GM23248 (cell line): Measurements from ENCODE around the gene SV2B. TPM values are rescaled to one million over a fixed set of nuclear protein-coding genes. Genes with fewer than 3 reads are reported as not detected.

ENCODE experiments used
- DNase-seq: peaks from one replicate; pipeline ENCODE4 v3.0.0-alpha.2; 2015
- H2AFZ ChIP-seq: fragments of 200-600 bp; sonication (generic); 2 replicates; pipeline ENCODE4 v1.6.1; 2016; ENCODE audit warnings: antibody characterized with exemption
- H3F3A ChIP-seq: fragments of 200-600 bp; sonication (generic); 2 replicates; pipeline ENCODE4 v1.6.1; 2016; ENCODE audit warnings: mild to moderate bottlenecking, antibody characterized with exemption, mixed run types; ENCODE audit not compliant: insufficient read depth
- H3K27ac ChIP-seq: fragments of 200-600 bp; sonication (generic); 2 replicates; pipeline ENCODE4 v1.5.1; 2016; ENCODE audit warnings: mild to moderate bottlenecking
- H3K27me3 ChIP-seq: fragments of 200-600 bp; sonication (generic); replicated peaks from 2 replicates; pipeline ENCODE4 v1.6.1; 2016; ENCODE audit warnings: mild to moderate bottlenecking; ENCODE audit not compliant: insufficient read depth
- H3K36me3 ChIP-seq: fragments of 200-600 bp; sonication (generic); 2 replicates; pipeline ENCODE4 v1.6.1; 2016; ENCODE audit warnings: low read depth, mild to moderate bottlenecking
- H3K4me1 ChIP-seq: fragments of 200-600 bp; sonication (generic); 2 replicates; pipeline ENCODE4 v1.6.1; 2016; ENCODE audit warnings: mild to moderate bottlenecking; ENCODE audit not compliant: insufficient read depth
- H3K4me2 ChIP-seq: fragments of 200-600 bp; sonication (generic); one replicate; pipeline ENCODE4 v1.6.1; 2016; ENCODE audit warnings: mild to moderate bottlenecking; ENCODE audit not compliant: unreplicated experiment
- H3K4me3 ChIP-seq: fragments of 200-600 bp; sonication (generic); 2 replicates; pipeline ENCODE4 v1.5.1; 2016; ENCODE audit warnings: mild to moderate bottlenecking
- H3K79me2 ChIP-seq: fragments of 200-600 bp; sonication (generic); 2 replicates; pipeline ENCODE4 v1.6.1; 2016; ENCODE audit warnings: mild to moderate bottlenecking; ENCODE audit not compliant: insufficient read depth
- H3K9ac ChIP-seq: fragments of 200-600 bp; sonication (generic); 2 replicates; pipeline ENCODE4 v1.6.1; 2016; ENCODE audit warnings: mild to moderate bottlenecking
- H3K9me2 ChIP-seq: fragments of 200-600 bp; sonication (generic); 2 replicates; pipeline ENCODE4 v1.6.1; 2016; ENCODE audit warnings: mixed run types, mild to moderate bottlenecking, moderate library complexity; ENCODE audit not compliant: insufficient read depth
- H3K9me3 ChIP-seq: fragments of 200-600 bp; sonication (generic); one replicate; pipeline ENCODE4 v1.6.1; 2017; ENCODE audit warnings: low read depth
- H4K20me1 ChIP-seq: fragments of 200-600 bp; sonication (generic); 2 replicates; pipeline ENCODE4 v1.6.0; 2016; ENCODE audit not compliant: insufficient read depth
- EZH2 ChIP-seq: fragments of 200-600 bp; sonication (generic); IDR thresholded peaks from 2 replicates; pipeline ENCODE4 v1.6.1; 2018; ENCODE audit warnings: antibody characterized with exemption, mild to moderate bottlenecking; ENCODE audit not compliant: insufficient read depth, poor library complexity, severe bottlenecking
- EZH2phosphoT487 ChIP-seq: fragments of 200-600 bp; sonication (generic); IDR thresholded peaks from 2 replicates; pipeline ENCODE4 v1.6.1; 2018; ENCODE audit warnings: antibody characterized with exemption, moderate library complexity, mild to moderate bottlenecking, low read depth; ENCODE audit not compliant: insufficient read depth
- WGBS, 2 experiments: methylation state at CpG; one replicate each; pipeline ENCODE4 v1.1.6; 2015 to 2017; ENCODE audit warnings: low lambda C conversion rate in 2 of 2, low coverage in 1 of 2; ENCODE audit errors: missing lambda C conversion rate in 2 of 2; 5-methylcytosine and 5-hydroxymethylcytosine counted together
- in situ Hi-C: fragments of 300-500 bp; cut with MboI; formaldehyde crosslinking; loops from 2 replicates; pipeline ENCODE4 v1.15.0; 2020
- polyA plus RNA-seq: library from polyadenylated mRNA; unstranded; fragments of >200 nt; fragmentation: Nextera tagmentation; extraction: Ambion mirVana; gene quantifications from 2 replicates; pipeline ENCODE4 v1.2.1, GENCODE V29; 2016
- total RNA-seq: library from RNA; depleted of rRNA; stranded (reverse); fragments of >200 nt; shearing (Covaris generic); gene quantifications from 2 replicates; pipeline ENCODE4 v1.2.3, GENCODE V29; 2014

The SV2B gene
- total and polyA plus RNA-seq, 2 experiments from 2014 or later: not detected

- no peaks in the 10 kb centered on the region for H3K9me2 ChIP-seq
- H3F3A ChIP-seq: no peaks in the 10 kb centered on the region
- in situ Hi-C loops: loop anchor here (25.0 kb wide), 1 partner anchor 170 kb away; no protein-coding TSS in a partner anchor
- H4K20me1 ChIP-seq: no peaks in the 10 kb centered on the region
- no peak overlapping the region for H3K27ac ChIP-seq
- no peak overlapping the region for H2AFZ ChIP-seq
- WGBS, 2 experiments: 33 to 34% methylated on average over 2 of the region's 2 CpGs
- H3K36me3 ChIP-seq: no peaks in the 10 kb centered on the region
- no peak overlapping the region for H3K9ac ChIP-seq
- no peaks in the 10 kb centered on the region for H3K9me3 ChIP-seq
- no peaks in the 10 kb centered on the region for H3K4me1 ChIP-seq
- no peak overlapping the region for H3K4me3 ChIP-seq
- no peaks in the 10 kb centered on the region; the same call in 1 of the 2 replicates for H3K27me3 ChIP-seq
- DNase-seq: peak; percentile 31
- no peak overlapping the region for H3K4me2 ChIP-seq
- H3K79me2 ChIP-seq: no peaks in the 10 kb centered on the region
- TF ChIP-seq EZH2phosphoT487 (no peak), EZH2 (no peak)
Measured at GRCh38 chr15:91067036-91067435, 33.0 kb upstream of the SV2B start.

DNA sequence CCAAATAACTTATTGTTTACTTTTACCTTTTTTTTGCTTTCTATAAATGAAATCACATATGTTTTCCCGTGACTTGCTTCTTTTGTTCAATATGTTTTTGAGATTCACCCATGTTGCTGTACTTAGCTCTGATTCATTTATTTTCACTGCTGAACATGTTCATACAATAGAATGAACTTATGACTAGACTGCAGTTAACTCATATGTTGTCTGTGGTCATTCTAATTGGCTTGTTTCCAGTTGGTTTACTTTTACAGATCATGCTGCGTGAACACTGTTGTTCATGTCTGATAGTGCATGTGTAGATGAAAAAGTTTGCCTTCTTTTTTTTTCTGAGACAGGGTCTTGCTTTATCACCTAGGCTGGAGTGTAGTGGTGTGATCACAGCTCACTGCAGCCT lies 31.6 kb upstream of the SV2B start:
- Histone ChIP-seq H3K9ac (no peak overlapping the region), H3K4me1 (no peaks in the 10 kb centered on the region), H3K9me2 (no peaks in the 10 kb centered on the region), H3K27me3 (no peaks in the 10 kb centered on the region; the same call in 1 of the 2 replicates), H3K4me2 (no peak overlapping the region), H3K9me3 (no peaks in the 10 kb centered on the region), H3K79me2 (no peaks in the 10 kb centered on the region), H2AFZ (no peak overlapping the region), H3K27ac (no peak overlapping the region), H4K20me1 (no peaks in the 10 kb centered on the region), H3K4me3 (no peak overlapping the region), H3K36me3 (no peaks in the 10 kb centered on the region), H3F3A (no peaks in the 10 kb centered on the region)
- in situ Hi-C loops: loop anchor here (25.0 kb wide), 1 partner anchor 169 kb away; no protein-coding TSS in a partner anchor
- 39% methylated on average over 2 of the region's 2 CpGs for WGBS, 2 experiments
- DNase-seq: no peak
- TF ChIP-seq EZH2 (no peak), EZH2phosphoT487 (no peak)

GRCh38 chr15:91068966-91069365 lies 31.1 kb upstream of the SV2B start:
- no peaks in the 10 kb centered on the region for H3K9me2 ChIP-seq
- no peaks in the 10 kb centered on the region for H3F3A ChIP-seq
- no peak overlapping the region for H2AFZ ChIP-seq
- H4K20me1 ChIP-seq: no peaks in the 10 kb centered on the region
- 51 to 54% methylated on average over 3 of the region's 3 CpGs for WGBS, 2 experiments
- H3K9me3 ChIP-seq: no peaks in the 10 kb centered on the region
- in situ Hi-C loops: loop anchor here (25.0 kb wide), 1 partner anchor 168 kb away; no protein-coding TSS in a partner anchor
- no peaks in the 10 kb centered on the region; the same call in 1 of the 2 replicates for H3K27me3 ChIP-seq
- no peaks in the 10 kb centered on the region for H3K36me3 ChIP-seq
- H3K79me2 ChIP-seq: no peaks in the 10 kb centered on the region
- no peak overlapping the region for H3K4me2 ChIP-seq
- H3K9ac ChIP-seq: no peak overlapping the region
- no peaks in the 10 kb centered on the region for H3K4me1 ChIP-seq
- no peak for DNase-seq
- H3K4me3 ChIP-seq: no peak overlapping the region
- H3K27ac ChIP-seq: no peak overlapping the region
- TF ChIP-seq EZH2 (no peak), EZH2phosphoT487 (no peak)

GRCh38 chr15:91070872-91071271 lies 29.2 kb upstream of the SV2B start:
- Histone ChIP-seq H3K79me2 (no peaks in the 10 kb centered on the region), H3K36me3 (no peaks in the 10 kb centered on the region), H3K4me3 (no peak overlapping the region), H3K9me3 (no peaks in the 10 kb centered on the region), H3K9me2 (no peaks in the 10 kb centered on the region), H3K27ac (no peak overlapping the region), H4K20me1 (no peaks in the 10 kb centered on the region), H2AFZ (no peak overlapping the region), H3K4me2 (no peak overlapping the region), H3F3A (no peaks in the 10 kb centered on the region), H3K27me3 (no peaks in the 10 kb centered on the region; the same call in 1 of the 2 replicates), H3K9ac (no peak overlapping the region), H3K4me1 (no peaks in the 10 kb centered on the region)
- WGBS, 2 experiments: 60% methylated on average over 8 of the region's 8 CpGs
- DNase-seq: no peak
- TF ChIP-seq EZH2: no peak
- no peak for TF ChIP-seq EZH2phosphoT487
- in situ Hi-C loops: loop anchor here (25.0 kb wide), 1 partner anchor 166 kb away; no protein-coding TSS in a partner anchor

DNA sequence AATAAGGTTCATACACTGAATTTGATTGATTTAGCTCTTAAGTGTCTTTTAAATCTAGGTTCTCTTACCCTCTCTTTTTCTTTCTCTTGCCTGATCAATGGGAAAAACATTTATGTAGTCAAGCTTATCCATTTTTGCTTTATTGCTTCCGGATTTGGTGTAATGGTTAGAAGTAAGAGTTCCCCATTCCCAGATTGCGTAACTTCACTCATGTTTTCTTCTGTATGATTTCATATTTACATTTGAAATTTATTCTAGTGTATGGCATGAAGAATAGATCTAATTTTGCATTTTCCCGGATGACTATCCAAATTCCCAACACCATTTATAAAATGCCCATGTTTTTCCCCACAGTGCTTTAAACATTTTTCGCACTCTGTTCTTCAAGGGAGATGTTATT lies 27.9 kb upstream of the SV2B start:
- TF ChIP-seq EZH2: no peak
- no peak for TF ChIP-seq EZH2phosphoT487
- Histone ChIP-seq H2AFZ (no peak overlapping the region), H3K27ac (no peak overlapping the region), H3K27me3 (no peaks in the 10 kb centered on the region; the same call in 1 of the 2 replicates), H3K36me3 (no peaks in the 10 kb centered on the region), H3K4me2 (no peak overlapping the region), H3F3A (no peaks in the 10 kb centered on the region), H4K20me1 (no peaks in the 10 kb centered on the region), H3K9ac (no peak overlapping the region), H3K4me3 (no peak overlapping the region), H3K9me3 (no peaks in the 10 kb centered on the region), H3K79me2 (no peaks in the 10 kb centered on the region), H3K9me2 (no peaks in the 10 kb centered on the region), H3K4me1 (no peaks in the 10 kb centered on the region)
- in situ Hi-C loops: loop anchor here (25.0 kb wide), 1 partner anchor 165 kb away; no protein-coding TSS in a partner anchor
- WGBS, 2 experiments: 53 to 56% methylated on average over 4 of the region's 4 CpGs
- DNase-seq: no peak
